8988T (cell line): ENCODE measurements around the gene XRRA1.
A peak's percentile ranks its signal among the peaks of the same experiment; 100 is the strongest.
"Not testable (repeated sequence)": the region's sequence is repeated elsewhere in the genome, so short reads cannot be mapped to it uniquely, and the experiment has no call there.

ENCODE experiments used
- DNase-seq: peaks from one replicate; pipeline ENCODE4 v3.0.0; 2011

XRRA1 gene, protein sequence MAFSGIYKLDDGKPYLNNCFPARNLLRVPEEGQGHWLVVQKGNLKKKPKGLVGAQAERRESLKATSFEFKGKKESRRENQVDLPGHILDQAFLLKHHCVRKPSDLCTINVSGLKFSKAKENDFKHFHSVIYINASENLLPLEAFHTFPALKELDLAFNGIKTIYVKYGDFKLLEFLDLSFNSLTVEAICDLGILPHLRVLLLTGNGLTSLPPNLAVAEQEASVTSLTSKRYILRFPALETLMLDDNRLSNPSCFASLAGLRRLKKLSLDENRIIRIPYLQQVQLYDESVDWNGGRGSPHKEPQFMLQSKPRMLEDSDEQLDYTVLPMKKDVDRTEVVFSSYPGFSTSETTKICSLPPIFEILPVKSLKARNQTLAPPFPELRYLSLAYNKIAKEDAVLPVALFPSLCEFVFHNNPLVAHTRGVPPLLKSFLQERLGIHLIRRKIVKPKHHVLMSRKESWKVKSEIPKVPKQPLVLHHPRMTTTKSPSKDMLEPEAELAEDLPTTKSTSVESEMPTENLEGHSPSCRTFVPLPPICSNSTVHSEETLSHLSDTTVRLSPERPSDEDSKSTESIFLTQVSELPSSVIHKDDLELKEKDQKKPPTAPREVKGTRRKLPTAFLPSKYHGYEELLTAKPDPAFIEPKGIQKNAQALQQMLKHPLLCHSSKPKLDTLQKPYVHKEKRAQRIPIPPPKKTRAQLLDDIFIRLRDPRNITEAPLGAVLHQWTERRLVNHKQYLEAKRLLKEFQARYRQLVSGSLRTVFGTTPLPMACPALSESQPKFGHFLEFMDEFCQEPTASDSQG

DNA sequence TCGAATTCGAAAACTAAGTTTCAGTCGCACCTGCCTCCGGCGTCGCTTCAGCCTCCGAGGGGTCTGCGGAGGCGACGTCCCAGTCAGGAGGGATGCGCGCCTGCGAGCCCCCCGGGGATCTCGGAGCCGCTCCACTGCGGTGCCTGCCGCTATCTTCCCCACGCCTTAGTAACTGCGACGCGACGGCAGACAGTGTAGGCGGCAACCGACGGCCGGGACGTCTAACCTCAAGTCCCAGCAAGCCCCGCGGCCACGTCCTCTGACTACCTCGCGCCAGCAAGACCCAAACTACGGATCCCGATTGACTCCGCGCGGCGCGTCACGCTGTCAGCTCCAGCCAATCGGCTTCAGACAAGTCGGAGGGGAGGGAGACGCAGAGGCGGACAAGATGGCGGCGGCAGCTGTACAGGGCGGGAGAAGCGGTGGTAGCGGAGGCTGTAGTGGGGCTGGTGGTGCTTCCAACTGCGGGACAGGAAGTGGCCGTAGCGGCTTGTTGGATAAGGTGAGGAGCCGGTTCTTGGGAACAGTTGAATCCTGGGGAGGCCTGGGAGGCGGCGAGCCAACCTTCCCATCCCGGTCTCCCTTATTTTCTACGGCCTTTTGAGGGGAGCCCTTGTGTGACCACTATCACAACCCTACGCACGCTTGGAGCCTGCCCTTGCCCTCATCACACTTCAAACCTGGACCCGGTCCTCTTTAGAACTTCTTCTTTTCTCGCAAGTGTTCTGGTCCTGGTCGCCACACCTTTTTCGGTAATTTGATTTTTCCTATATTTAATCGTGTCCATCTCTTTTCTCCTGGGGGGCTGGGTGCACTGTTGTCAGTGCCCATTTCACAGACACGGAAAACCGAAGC lies at the start of gene XRRA1, which contains the start of gene SPCS2:
Gene XRRA1, minus strand, starts transcription at position 194 of the 855 bp plus-strand sequence. CDS start 8,213 bp downstream, outside the sequence.
Gene SPCS2, plus strand, starts transcription at position 369 of the 855 bp plus-strand sequence. Its CDS starts 20 bp downstream, at position 389.
- peak; percentile 85 for DNase-seq

GRCh38 chr11:74992852-74993251 lies 44.0 kb upstream of the XRRA1 start:
- DNase-seq = no peak

GRCh38 chr11:74990941-74991340 lies 42.0 kb upstream of the XRRA1 start:
- DNase-seq = no peak

GRCh38 chr11:74990150-74990549 lies 41.3 kb upstream of the XRRA1 start:
- DNase-seq = not testable (repeated sequence)

GRCh38 chr11:74989260-74989638 lies 40.4 kb upstream of the XRRA1 start:
- DNase-seq = no peak

- peak; percentile 90 for DNase-seq
Observed at GRCh38 chr11:74988541-74989259, 39.8 kb upstream of the XRRA1 start, which contains the start of gene NEU3. Gene NEU3, plus strand, starts transcription at chr11:74988933. Its CDS starts 128 bp downstream, at chr11:74989061.

DNA sequence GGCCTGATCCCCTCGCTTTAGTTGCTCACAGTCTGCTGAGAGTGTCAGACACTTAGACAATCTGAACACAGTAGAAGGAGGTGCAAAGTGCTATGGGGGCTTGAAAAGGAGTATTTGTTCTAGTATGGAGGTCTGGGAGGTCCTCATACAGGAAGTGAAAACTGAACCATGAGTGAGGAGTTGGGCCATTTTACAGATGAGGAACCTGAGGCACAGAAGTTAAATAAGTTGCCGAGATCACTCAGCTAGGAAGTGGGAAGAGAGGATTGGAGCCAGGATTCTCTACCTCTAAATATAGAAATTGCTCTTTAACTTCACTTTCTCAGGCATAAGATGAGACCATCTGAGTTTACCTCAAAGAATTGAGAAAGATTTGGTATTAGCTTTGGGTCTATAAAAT lies 35.8 kb upstream of the XRRA1 start:
- DNase-seq = no peak

GRCh38 chr11:74984070-74984469 lies 35.2 kb upstream of the XRRA1 start:
- no peak for DNase-seq

DNA sequence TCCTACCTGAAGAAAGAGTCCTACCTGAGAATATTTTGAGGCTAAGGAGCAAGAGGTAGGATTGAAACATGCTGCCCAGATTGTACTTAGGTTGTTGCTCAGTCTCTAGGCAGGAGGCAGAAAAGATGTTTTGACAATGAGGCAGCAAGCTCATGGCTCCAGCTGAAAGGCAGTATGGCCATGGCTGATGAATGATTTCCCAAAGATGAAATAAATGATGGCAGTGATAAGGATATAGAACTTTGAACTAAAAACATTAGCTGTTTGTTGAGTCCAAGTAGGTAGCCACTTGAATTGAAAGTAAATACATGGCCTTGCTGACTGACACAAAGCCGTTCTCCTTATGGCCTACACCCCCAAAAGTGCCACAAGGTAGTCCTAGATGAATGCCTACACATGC lies 33.0 kb upstream of the XRRA1 start:
- DNase-seq = no peak

GRCh38 chr11:74980634-74981033 lies 31.7 kb upstream of the XRRA1 start:
- DNase-seq = no peak

DNA sequence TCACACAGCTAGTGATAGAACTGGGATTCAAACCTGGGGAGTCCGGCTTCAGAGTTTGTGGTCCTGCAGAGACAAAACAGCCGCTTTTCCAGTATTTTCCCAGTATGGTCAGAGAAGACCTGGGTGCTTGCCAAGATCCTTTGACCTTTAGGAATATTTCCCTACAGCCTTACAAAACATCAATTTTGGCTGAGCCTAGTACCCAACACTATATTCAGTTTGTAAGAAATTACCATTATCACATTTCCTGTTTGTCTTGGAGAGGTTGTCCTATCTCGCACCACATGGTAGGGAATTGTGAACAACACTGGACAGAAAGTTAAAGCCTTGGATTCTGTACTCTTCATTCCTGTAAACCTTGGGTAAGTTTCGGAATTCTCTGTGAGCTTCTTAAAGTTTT lies 29.1 kb upstream of the XRRA1 start:
- DNase-seq = no peak

DNA sequence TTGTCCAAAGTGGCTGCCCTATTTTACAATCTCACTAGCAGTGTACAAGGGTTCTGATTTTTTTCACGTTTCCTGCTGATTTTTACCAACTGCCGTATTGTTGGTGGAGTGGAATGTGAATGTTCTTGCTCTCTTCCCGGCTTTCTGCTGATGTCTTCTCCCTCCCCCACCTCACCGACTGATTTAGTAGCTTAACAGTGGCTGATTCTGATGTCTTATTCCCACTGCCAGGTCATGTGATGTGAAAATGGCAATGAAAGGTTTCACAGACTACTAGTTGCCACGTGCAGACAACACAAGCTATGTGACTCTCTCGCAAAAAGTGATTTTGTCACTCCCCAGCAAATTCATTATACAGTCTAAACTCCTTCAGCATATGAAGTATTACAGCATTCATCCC lies 22.5 kb upstream of the XRRA1 start:
- DNase-seq = no peak

DNA sequence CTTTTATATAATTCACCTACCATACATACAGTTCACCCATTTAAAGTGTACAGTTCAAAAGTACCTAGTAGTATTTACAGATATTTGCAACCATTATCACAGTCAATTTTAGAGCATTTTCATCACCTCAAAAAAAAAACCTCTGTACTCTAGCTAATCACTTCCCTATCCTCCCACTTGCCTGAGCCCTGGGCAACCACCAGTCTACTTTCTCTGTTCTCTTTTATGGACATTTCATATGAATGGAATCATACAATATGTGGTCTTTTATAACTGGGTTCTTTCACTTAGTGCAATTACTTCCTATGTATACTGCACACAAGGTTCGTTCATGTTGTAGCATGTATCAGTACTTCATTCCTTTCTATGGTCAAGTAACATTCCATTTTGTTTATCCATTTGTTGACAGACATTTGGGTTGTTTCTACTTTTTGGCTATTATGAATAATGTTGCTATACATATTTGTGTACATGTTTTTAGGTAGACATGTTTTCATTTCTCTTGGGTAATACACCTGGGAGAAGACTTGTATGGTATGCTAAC lies 22.0 kb upstream of the XRRA1 start:
- DNase-seq = no peak

DNA sequence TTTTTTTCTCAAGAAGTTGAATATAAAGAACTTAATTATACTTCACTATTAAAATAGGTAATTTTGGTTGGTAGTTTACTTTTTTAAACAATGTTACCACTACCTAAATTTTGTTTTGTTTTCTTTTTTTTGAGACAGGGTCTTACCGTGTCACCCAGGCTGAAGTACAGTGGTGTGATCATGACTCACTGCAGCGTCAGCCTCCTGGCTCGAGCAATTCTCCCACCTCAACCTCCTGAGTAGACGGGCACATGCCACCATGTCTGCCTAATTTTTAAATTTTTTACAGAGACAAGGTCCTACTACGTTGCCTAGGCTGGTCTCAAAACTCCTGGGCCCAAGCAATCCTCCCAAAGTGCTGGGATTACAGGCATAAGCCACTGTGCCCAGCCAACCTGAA lies 17.8 kb upstream of the XRRA1 start:
- DNase-seq = no peak

DNA sequence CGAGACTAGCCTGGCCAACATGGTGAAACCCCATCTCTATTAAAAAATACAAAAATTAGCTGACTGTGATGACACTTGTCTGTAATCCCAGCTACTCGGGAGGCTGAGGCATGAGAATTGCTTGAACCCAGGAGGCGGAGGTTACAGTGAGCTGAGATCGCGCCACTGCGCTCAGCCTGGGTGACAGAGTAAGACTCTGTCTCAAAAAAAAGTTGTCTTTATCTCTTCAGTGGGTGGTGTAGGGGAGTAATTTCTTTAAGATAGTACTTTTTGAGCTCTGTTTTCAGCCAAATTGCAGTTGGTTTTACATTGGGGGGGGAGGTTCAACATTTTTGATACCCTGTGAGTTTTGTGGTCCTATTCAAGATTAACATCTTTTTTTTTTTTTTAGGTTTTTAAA lies 11.2 kb upstream of the XRRA1 start:
- DNase-seq = not testable (repeated sequence)

DNA sequence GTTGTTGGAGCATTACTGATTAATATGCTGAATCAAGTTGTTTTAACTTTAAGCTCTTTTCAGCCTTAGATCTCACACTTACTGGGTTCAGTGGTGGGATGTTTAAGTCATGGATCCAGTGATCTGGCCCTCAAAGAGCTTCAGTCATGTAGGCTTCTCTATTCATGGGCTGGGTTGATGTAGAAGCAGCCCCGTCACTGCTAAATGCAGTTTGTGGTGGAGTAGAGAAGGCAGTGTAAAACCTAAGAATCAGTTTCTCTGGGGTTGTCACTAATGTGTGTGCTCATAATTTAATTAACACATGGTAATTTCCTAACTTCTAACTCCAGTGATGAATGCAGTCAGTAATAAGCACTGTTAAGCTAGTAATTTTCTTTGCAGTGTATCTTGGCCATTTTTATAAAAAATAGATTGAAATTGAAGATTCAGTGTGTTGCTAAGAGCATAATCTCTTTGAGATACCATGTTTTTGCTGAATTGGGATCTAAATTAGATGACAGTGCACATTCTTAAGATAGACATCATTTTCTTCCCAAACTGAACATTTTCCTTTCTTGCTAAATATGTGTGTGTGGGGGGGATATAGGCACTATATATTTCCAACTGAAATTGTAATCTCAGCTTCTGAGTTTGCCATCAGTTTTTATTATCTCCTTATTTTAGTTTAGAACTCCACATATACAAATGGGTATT lies 9.2 kb upstream of the XRRA1 start:
- no peak for DNase-seq

DNA sequence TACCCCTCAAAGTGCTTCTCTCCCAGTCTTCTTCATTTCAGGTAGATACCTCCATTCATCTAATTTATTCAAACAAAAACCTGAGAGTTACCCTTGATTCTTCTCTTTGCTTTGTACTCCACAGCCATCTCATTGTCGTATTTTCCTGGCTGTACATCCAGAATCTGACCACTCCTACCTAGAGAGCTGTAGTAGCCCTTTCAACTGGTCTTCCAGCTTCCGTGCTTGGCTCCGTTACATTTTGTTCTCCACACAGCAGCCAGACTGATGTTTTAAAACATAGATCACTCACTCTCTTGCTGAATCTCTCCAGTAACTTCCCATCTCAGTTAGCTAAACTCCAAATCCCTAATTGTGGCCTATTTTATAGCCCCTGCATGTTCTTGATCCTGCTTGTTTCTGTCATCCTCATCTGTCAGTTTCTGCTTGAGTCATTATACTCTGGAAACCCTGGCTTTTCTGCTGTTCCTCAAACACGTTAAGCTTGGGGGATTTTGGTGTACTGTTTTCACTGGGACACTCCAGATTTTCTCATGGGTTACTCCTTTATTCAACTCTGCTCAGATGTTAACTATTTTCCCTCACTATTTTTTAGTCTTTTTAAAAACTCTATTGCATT lies 7.6 kb upstream of the XRRA1 start:
- no peak for DNase-seq

GRCh38 chr11:74954199-74954598 lies 5.3 kb upstream of the XRRA1 start:
- no peak for DNase-seq

DNA sequence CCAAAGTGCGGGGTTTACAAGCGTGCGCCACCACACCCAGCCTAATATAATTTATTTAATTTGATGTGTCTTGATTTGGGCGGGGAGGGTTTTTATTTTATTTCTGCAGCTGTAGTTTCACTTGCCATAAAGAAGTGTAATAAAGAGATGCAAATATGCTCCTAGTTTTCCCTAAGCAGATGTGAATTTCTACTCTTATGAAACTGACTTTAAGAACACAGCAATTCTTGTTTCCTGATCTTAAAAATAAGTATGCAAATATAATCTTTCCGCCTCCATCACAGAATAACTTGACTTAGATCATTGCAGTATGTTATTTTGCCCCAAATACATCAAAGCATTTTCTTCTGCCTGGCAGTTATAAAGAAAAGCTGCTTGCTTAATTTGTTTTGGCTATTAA lies 4.6 kb upstream of the XRRA1 start:
- no peak for DNase-seq

DNA sequence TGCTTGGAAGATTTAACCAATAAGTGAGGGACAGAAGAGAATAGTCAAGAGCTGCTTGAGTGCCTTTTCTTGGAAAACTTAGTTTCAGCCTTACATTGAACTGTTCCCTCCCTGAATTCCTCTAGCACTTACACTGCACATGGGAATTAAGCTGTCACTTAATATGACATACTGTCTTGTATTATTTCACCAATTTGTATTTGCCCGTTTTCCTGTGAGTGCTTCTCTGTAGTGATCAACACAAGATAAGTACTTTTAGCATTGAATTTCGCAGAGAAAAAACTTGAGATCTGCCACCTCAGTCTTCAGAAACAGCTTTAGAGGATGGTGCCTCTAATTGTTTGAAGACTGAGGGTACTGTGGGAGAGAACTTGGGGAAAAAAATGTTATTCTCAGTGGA lies 3.9 kb upstream of the XRRA1 start:
- DNase-seq = no peak

GRCh38 chr11:74951226-74951625 lies 2.3 kb upstream of the XRRA1 start:
- DNase-seq = no peak
